ENCODE measurements around the gene GRIN1. TPM values are rescaled to one million over a fixed set of nuclear protein-coding genes. Genes with fewer than 3 reads are reported as not detected.

Gene GRIN1
- total and polyA plus RNA-seq, 2 of the 8 experiments (the other 6 are each of a cell fraction or from before 2014, with no cell fraction given), result 0.48 to 2.1 TPM

GRCh38 chr9:137189297-137190295 lies 50.6 kb downstream of the GRIN1 start:
- WGBS, 2 experiments (ENCODE audit: extremely low coverage in 1 of 2, insufficient coverage in 1 of 2, insufficient read length in 1 of 2, insufficient replicate concordance in 2 of 2, low coverage in 1 of 2, low lambda C conversion rate in 2 of 2, missing lambda C conversion rate in 1 of 2), result 56% methylated on average over 23 of the region's 23 CpGs; no CpG with 5 or more reads in 1 of the 2 experiments
- no peak overlapping the region for H3K4ac ChIP-seq (replicated peaks; ENCODE audit: insufficient read length, low read depth, low read length)
- H3K23me2 ChIP-seq (ENCODE audit: low read depth, low read length), result peaks cover 8% of the 10 kb centered on the region; the same call in 1 of the 2 replicates
- no peak overlapping the region for H3K56ac ChIP-seq (replicated peaks; ENCODE audit: insufficient read length, low read depth, low read length)
- no peak overlapping the region for H3K27ac ChIP-seq (ENCODE audit: low read depth, low read length)
- peaks cover 9% of the 10 kb centered on the region; the same call in 1 of the 2 replicates for H3K79me1 ChIP-seq (ENCODE audit: low read depth, low read length)
- H3K27me3 ChIP-seq (replicated peaks in 1 of 4; ENCODE audit: control insufficient read depth in 3 of 4, extremely low read depth in 1 of 4, insufficient read depth in 3 of 4, low read length in 3 of 4), result no peaks in the 10 kb centered on the region; a peak in 1 of 7 replicates
- FAIRE-seq (no peak), DNase-seq (ENCODE audit: low read depth in 1 of 2, low spot score in 2 of 2) (no peak)
- H3K9ac ChIP-seq (replicated peaks in 1 of 4; ENCODE audit: extremely low read depth in 1 of 4, low read depth in 3 of 4, low read length in 3 of 4), result peak overlapping the region in 2 of 4 experiments; percentile 78 to 80; a peak in 4 of 7 replicates
- H3K9me3 ChIP-seq (ENCODE audit: insufficient read depth in 2 of 2, low read depth in 1 of 2, low read length in 1 of 2), result no peaks in the 10 kb centered on the region
- no peak overlapping the region for H2BK12ac ChIP-seq (ENCODE audit: low read depth, low read length)
- H4K91ac ChIP-seq (replicated peaks; ENCODE audit: insufficient read length, low read length), result no peak overlapping the region
- H3K4me2 ChIP-seq (ENCODE audit: insufficient read depth in 1 of 2, low read depth in 2 of 2, low read length in 2 of 2), result peak overlapping the region; percentile 76 to 99
- H3K4me1 ChIP-seq (replicated peaks in 1 of 4; ENCODE audit: control insufficient read depth in 3 of 4, insufficient read depth in 4 of 4, low read length in 3 of 4), result peaks cover 0 to 24% (median 9%) of the 10 kb centered on the region in 4 experiments; a peak in 6 of 7 replicates
- peaks cover 0 to 4% (median 3%) of the 10 kb centered on the region in 4 experiments; a peak in 4 of 8 replicates for H3K36me3 ChIP-seq (ENCODE audit: control insufficient read depth in 2 of 4, insufficient read depth in 4 of 4, low read length in 3 of 4)
- no peak overlapping the region; the same call in 1 of the 2 replicates for H2AK5ac ChIP-seq (ENCODE audit: low read depth, low read length)
- no peak overlapping the region for H2BK20ac ChIP-seq (ENCODE audit: low read length)
- H3K79me2 ChIP-seq (ENCODE audit: control insufficient read depth in 1 of 2, insufficient read depth in 2 of 2, low read length in 2 of 2), result peaks cover 0 to 30% of the 10 kb centered on the region in 2 experiments; a peak in 2 of 4 replicates
- peak overlapping the region; percentile 71 to 92 (median 82) for H3K4me3 ChIP-seq (ENCODE audit: extremely low read depth in 1 of 4, insufficient read depth in 2 of 4, low read depth in 3 of 4, low read length in 4 of 4)
- TF ChIP-seq JUN (IDR thresholded peaks at IDR 0.05; ENCODE audit: low read depth, low read length) (no peak), GABPA (IDR thresholded peaks at IDR 0.05; ENCODE audit: borderline replicate concordance, insufficient read depth, low read length) (0 out of 2 replicates have a peak, but pooled peaks have one; percentile 44)
- H2BK15ac ChIP-seq (ENCODE audit: low read length), result no peak overlapping the region
- H3K23ac ChIP-seq (ENCODE audit: insufficient read length), result no peak overlapping the region
- H4K5ac ChIP-seq (ENCODE audit: insufficient read length, low read depth, low read length), result no peak overlapping the region
- H2AFZ ChIP-seq (ENCODE audit: low read length), result no peak overlapping the region
- H4K8ac ChIP-seq (ENCODE audit: extremely low read depth, insufficient read depth, low read length), result peak overlapping the region; percentile 59; the same call in 1 of the 2 replicates
- H2BK5ac ChIP-seq (ENCODE audit: low read depth, low read length), result no peak overlapping the region
- H4K20me1 ChIP-seq (replicated peaks in 1 of 2; ENCODE audit: control insufficient read depth in 1 of 2, insufficient read depth in 2 of 2, low read length in 2 of 2), result peaks cover 11 to 29% of the 10 kb centered on the region in 2 experiments
- CTCF ChIA-PET (ENCODE audit: partially characterized antibody), result interaction anchor here (0.5 to 14.0 kb wide), 25 partner anchors 9 to 389 kb away, joined by 3 to 204 read pairs (median 4); partner anchors contain the start of genes CYSRT1, LRRC26, NDOR1 and NELFB
- no peak overlapping the region for H3K14ac ChIP-seq (ENCODE audit: insufficient read length)
- POLR2A ChIA-PET (ENCODE audit: partially characterized antibody), result interaction anchor here (0.9 to 11.0 kb wide), 17 partner anchors 9 to 122 kb away, joined by 3 to 107 read pairs (median 8); partner anchors contain the start of genes CYSRT1, NDOR1, RNF208 and RNF224
- no peak overlapping the region for H2BK120ac ChIP-seq (replicated peaks; ENCODE audit: low read depth, low read length)
- H3K18ac ChIP-seq (ENCODE audit: extremely low read depth, low read length), result no peak overlapping the region

Data from H1 (cell line).